WTC11 (cell line): ENCODE results near the gene INPP4B. TPM values are rescaled to one million over a fixed set of nuclear protein-coding genes. Genes with fewer than 3 reads are reported as not detected.
"Not testable (repeated sequence)": the region's sequence is repeated elsewhere in the genome, so short reads cannot be mapped to it uniquely, and the experiment has no call there.

Experiments used
- ATAC-seq: fragments of 200-7000 bp; cut with Tn5 transposase; 2 replicates; pipeline ENCODE4 v1.10.0; 2021; ENCODE audit warnings: mild to moderate bottlenecking, moderate library complexity
- CTCF ChIA-PET: fragments of 300-600 bp; sonication (Branson Sonifier 250); formaldehyde crosslinking; loops from one replicate; lab custom pipeline; 2021; ENCODE audit warnings: antibody characterized with exemption; lab: Charles Lee
- POLR2A ChIA-PET: fragments of 350-600 bp; sonication (Branson Sonifier 250); formaldehyde crosslinking; loops from one replicate; lab custom pipeline; 2021; ENCODE audit warnings: antibody characterized with exemption; lab: Charles Lee
- DNase-seq: peaks from one replicate; pipeline ENCODE4 v3.0.0; 2021; ENCODE audit warnings: low spot score
- H3K27ac Mint-ChIP-seq: 2 replicates; pipeline ENCODE4 v1.8.0; 2021; ENCODE audit warnings: mixed read lengths
- H3K27me3 Mint-ChIP-seq: 2 replicates; pipeline ENCODE4 v1.8.0; 2021; ENCODE audit warnings: low read depth, mild to moderate bottlenecking, moderate library complexity, mixed read lengths
- H3K36me3 Mint-ChIP-seq: 2 replicates; pipeline ENCODE4 v1.8.0; 2021; ENCODE audit warnings: mixed read lengths
- H3K4me1 Mint-ChIP-seq: 2 replicates; pipeline ENCODE4 v1.8.0; 2022; ENCODE audit warnings: mixed read lengths
- H3K4me3 Mint-ChIP-seq: 2 replicates; pipeline ENCODE4 v1.8.0; 2021; ENCODE audit warnings: mild to moderate bottlenecking, moderate library complexity, mixed read lengths
- H3K9me3 Mint-ChIP-seq: 2 replicates; pipeline ENCODE4 v1.8.0; 2021; ENCODE audit warnings: mixed read lengths
- ATF2 ChIP-seq: sonication (generic); formaldehyde crosslinking; IDR thresholded peaks from 2 replicates; pipeline ENCODE4 v1.8.1; 2022; ENCODE audit warnings: low read depth, missing genetic modification reagents, borderline replicate concordance
- ATF6 ChIP-seq: sonication (generic); formaldehyde crosslinking; IDR thresholded peaks from 2 replicates; pipeline ENCODE4 v1.8.1; 2023; ENCODE audit warnings: mild to moderate bottlenecking, missing genetic modification reagents
- CBFB ChIP-seq: sonication (generic); formaldehyde crosslinking; IDR thresholded peaks from 2 replicates; pipeline ENCODE4 v1.8.1; 2022; ENCODE audit warnings: mild to moderate bottlenecking, low read depth, missing genetic modification reagents
- CREB1 ChIP-seq: sonication (generic); formaldehyde crosslinking; IDR thresholded peaks from 2 replicates; pipeline ENCODE4 v1.8.0; 2023; ENCODE audit warnings: mild to moderate bottlenecking, missing genetic modification reagents
- ESRRA ChIP-seq: sonication (generic); formaldehyde crosslinking; IDR thresholded peaks from 2 replicates; pipeline ENCODE4 v1.8.1; 2022; ENCODE audit warnings: mild to moderate bottlenecking, missing genetic modification reagents, borderline replicate concordance
- ETV6 ChIP-seq: sonication (generic); formaldehyde crosslinking; IDR thresholded peaks from 2 replicates; pipeline ENCODE4 v1.8.1; 2022; ENCODE audit warnings: mild to moderate bottlenecking, missing genetic modification reagents
- FOXP4 ChIP-seq: sonication (generic); formaldehyde crosslinking; IDR thresholded peaks from 2 replicates; pipeline ENCODE4 v1.8.0; 2022; ENCODE audit warnings: mild to moderate bottlenecking, missing genetic modification reagents
- GABPB1 ChIP-seq: sonication (generic); formaldehyde crosslinking; IDR thresholded peaks from 2 replicates; pipeline ENCODE4 v1.8.1; 2023; ENCODE audit warnings: mild to moderate bottlenecking, missing genetic modification reagents
- GRHL2 ChIP-seq: fragments of 250-450 bp; sonication (Bioruptor Pico); IDR thresholded peaks from 2 replicates; pipeline ENCODE4 v1.8.0; 2022; ENCODE audit warnings: mild to moderate bottlenecking, moderate library complexity; ENCODE audit not compliant: insufficient replicate concordance, severe bottlenecking
- GTF2I ChIP-seq: fragments of 250-450 bp; sonication (Bioruptor Pico); conservative IDR thresholded peaks from 2 replicates; pipeline ENCODE4 v1.4.0; 2021; ENCODE audit warnings: mild to moderate bottlenecking
- JAZF1 ChIP-seq: fragments of 250-450 bp; sonication (Bioruptor Pico); IDR thresholded peaks from 2 replicates; pipeline ENCODE4 v1.9.0; 2021; ENCODE audit warnings: moderate library complexity, mild to moderate bottlenecking, inconsistent platforms
- NFE2L1 ChIP-seq: sonication (generic); formaldehyde crosslinking; IDR thresholded peaks from 2 replicates; pipeline ENCODE4 v1.8.1; 2023; ENCODE audit warnings: missing genetic modification reagents
- NR2C2 ChIP-seq: sonication (generic); formaldehyde crosslinking; IDR thresholded peaks from 2 replicates; pipeline ENCODE4 v1.8.0; 2022; ENCODE audit warnings: mild to moderate bottlenecking, missing genetic modification reagents
- RELA ChIP-seq: sonication (generic); formaldehyde crosslinking; IDR thresholded peaks from 2 replicates; pipeline ENCODE4 v1.8.1; 2022; ENCODE audit warnings: missing genetic modification reagents, mild to moderate bottlenecking, borderline replicate concordance
- SMAD3 ChIP-seq: sonication (generic); formaldehyde crosslinking; IDR thresholded peaks from 2 replicates; pipeline ENCODE4 v1.8.0; 2022; ENCODE audit warnings: missing genetic modification reagents, mild to moderate bottlenecking, borderline replicate concordance
- SMAD4 ChIP-seq: sonication (generic); formaldehyde crosslinking; IDR thresholded peaks from 2 replicates; pipeline ENCODE4 v1.8.0; 2022; ENCODE audit warnings: mild to moderate bottlenecking, missing genetic modification reagents
- SP1 ChIP-seq: sonication (generic); formaldehyde crosslinking; conservative IDR thresholded peaks from 2 replicates; pipeline ENCODE4 v1.8.1; 2022; ENCODE audit warnings: missing genetic modification reagents
- STAT6 ChIP-seq: sonication (generic); formaldehyde crosslinking; conservative IDR thresholded peaks from 2 replicates; pipeline ENCODE4 v1.8.1; 2023; ENCODE audit warnings: mild to moderate bottlenecking, low read depth, missing genetic modification reagents, moderate library complexity
- TP53 ChIP-seq: sonication (generic); formaldehyde crosslinking; IDR thresholded peaks from 2 replicates; pipeline ENCODE4 v1.8.1; 2023; ENCODE audit warnings: mild to moderate bottlenecking, missing genetic modification reagents
- ZNF138 ChIP-seq: sonication (generic); formaldehyde crosslinking; conservative IDR thresholded peaks from 2 replicates; pipeline ENCODE4 v1.8.1; 2022; ENCODE audit warnings: mild to moderate bottlenecking, moderate library complexity, missing genetic modification reagents
- ZNF263 ChIP-seq: sonication (generic); formaldehyde crosslinking; IDR thresholded peaks from 2 replicates; pipeline ENCODE4 v1.8.1; 2022; ENCODE audit warnings: low read depth, mild to moderate bottlenecking, moderate library complexity, missing genetic modification reagents
- ZNF416 ChIP-seq: fragments of 250-450 bp; sonication (Bioruptor Pico); IDR thresholded peaks from 2 replicates; pipeline ENCODE4 v1.9.0; 2021; ENCODE audit warnings: mild to moderate bottlenecking, inconsistent platforms
- ZNF423 ChIP-seq: fragments of 250-450 bp; sonication (Bioruptor Pico); IDR thresholded peaks from 2 replicates; pipeline ENCODE4 v2.1.2; 2022; ENCODE audit warnings: mild to moderate bottlenecking, moderate library complexity
- ZNF512 ChIP-seq: sonication (generic); formaldehyde crosslinking; IDR thresholded peaks from 2 replicates; pipeline ENCODE4 v1.8.1; 2022; ENCODE audit warnings: missing genetic modification reagents, borderline replicate concordance
- total RNA-seq: library from RNA; stranded (reverse); gene quantifications from 3 replicates; pipeline ENCODE4 v1.2.3, GENCODE V29; 2021

The INPP4B gene
- total RNA-seq, 1 experiment from 2014 or later, result 0.92 TPM

- no peak for TF ChIP-seq ESRRA
- TF ChIP-seq CREB1, result no peak
- no peak for TF ChIP-seq SMAD3 (CRISPR knock-in tag)
- TF ChIP-seq GABPB1 (CRISPR knock-in tag), result no peak
- TF ChIP-seq TP53 (CRISPR knock-in tag), result no peak
Measured at GRCh38 chr4:142811034-142811433, 35.1 kb downstream of the INPP4B start (continued).

GRCh38 chr4:142809559-142809958, 36.5 kb downstream of the INPP4B start:
- POLR2A ChIA-PET, result no interaction called here
- ATAC-seq (no peak), DNase-seq (no peak)
- Mint-ChIP-seq H3K36me3 (no peaks in the 10 kb centered on the region), H3K27me3 (no peaks in the 10 kb centered on the region), H3K9me3 (no peaks in the 10 kb centered on the region), H3K27ac (no peak overlapping the region), H3K4me1 (no peaks in the 10 kb centered on the region), H3K4me3 (no peak overlapping the region)
- CTCF ChIA-PET, result no interaction called here
- TF ChIP-seq RELA (CRISPR knock-in tag) (no peak), NFE2L1 (no peak), STAT6 (no peak), ZNF416 (CRISPR knock-in tag) (no peak), CBFB (CRISPR knock-in tag) (no peak), ZNF263 (CRISPR knock-in tag) (no peak), ETV6 (CRISPR knock-in tag) (no peak), JAZF1 (CRISPR knock-in tag) (no peak), SMAD4 (CRISPR knock-in tag) (no peak), ATF6 (CRISPR knock-in tag) (no peak), GTF2I (CRISPR knock-in tag) (no peak)

- H3K27me3 Mint-ChIP-seq, CTCF ChIA-PET, H3K27ac Mint-ChIP-seq, H3K9me3 Mint-ChIP-seq, H3K36me3 Mint-ChIP-seq, ATAC-seq, H3K4me1 Mint-ChIP-seq, H3K4me3 Mint-ChIP-seq, DNase-seq, POLR2A ChIA-PET: not testable (repeated sequence)
Measured at GRCh38 chr4:142803879-142804278, 42.2 kb downstream of the INPP4B start.

- H3K27ac Mint-ChIP-seq, result no peak overlapping the region
- ChIA-PET CTCF (no interaction called here), POLR2A (no interaction called here)
- no peak for ATAC-seq
- no peaks in the 10 kb centered on the region for H3K36me3 Mint-ChIP-seq
- H3K4me3 Mint-ChIP-seq, result no peak overlapping the region
- DNase-seq, result no peak
- no peaks in the 10 kb centered on the region for H3K9me3 Mint-ChIP-seq
- no peaks in the 10 kb centered on the region; the same call in 1 of the 2 replicates for H3K27me3 Mint-ChIP-seq
- H3K4me1 Mint-ChIP-seq, result no peaks in the 10 kb centered on the region
- no peak for TF ChIP-seq ZNF138 (CRISPR knock-in tag)
- no peak for TF ChIP-seq JAZF1 (CRISPR knock-in tag)
- TF ChIP-seq FOXP4 (CRISPR knock-in tag), result no peak
- TF ChIP-seq ZNF423 (CRISPR knock-in tag), result no peak
- TF ChIP-seq NR2C2, result no peak
- TF ChIP-seq SP1, result no peak
- no peak for TF ChIP-seq ZNF512 (CRISPR knock-in tag)
- TF ChIP-seq ATF2 (CRISPR knock-in tag), result no peak
- TF ChIP-seq GRHL2 (CRISPR knock-in tag), result no peak
- no peak for TF ChIP-seq CREB1
Measured at GRCh38 chr4:142801966-142802365, 44.1 kb downstream of the INPP4B start.
